Stimulated activated CD8-positive, alpha-beta memory T cell treated with anti-CD3 and anti-CD28 coated beads, Interleukin-12 subunit alpha, Interleukin-12 subunit beta, amount 100 ng/mL, for 24 hours (primary cell): ENCODE data around the gene LTBP1.
"Not testable (repeated sequence)": the region's sequence is repeated elsewhere in the genome, so short reads cannot be mapped to it uniquely, and the experiment has no call there.

Source experiments
- DNase-seq: peaks from one replicate; pipeline ENCODE4 v3.0.0-alpha.2; 2020; ENCODE audit errors: extremely low read depth

LTBP1 gene

GRCh38 chr2:33042819-33043218 is 96.1 kb downstream of the LTBP1 start:
- DNase-seq = no peak

DNA sequence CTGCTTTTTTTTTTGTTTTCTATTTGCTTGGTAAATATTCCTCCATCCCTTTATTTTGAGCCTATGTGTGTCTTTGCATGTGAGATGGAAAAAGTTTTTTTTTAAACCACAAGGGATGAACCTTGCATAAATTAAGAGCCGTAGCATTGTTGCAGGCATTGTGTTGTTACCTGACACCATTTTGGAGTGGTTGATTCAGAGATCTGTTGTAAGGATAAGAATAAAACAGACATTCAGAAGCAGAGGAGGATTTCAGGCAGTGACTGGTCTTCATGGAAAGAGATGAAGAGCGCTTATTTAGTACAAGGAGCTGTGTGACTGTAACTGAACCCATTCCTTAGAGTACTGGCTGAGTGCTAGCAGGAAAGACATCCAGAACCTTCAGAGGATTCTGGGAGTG is 101.2 kb downstream of the LTBP1 start:
- no peak for DNase-seq

DNA sequence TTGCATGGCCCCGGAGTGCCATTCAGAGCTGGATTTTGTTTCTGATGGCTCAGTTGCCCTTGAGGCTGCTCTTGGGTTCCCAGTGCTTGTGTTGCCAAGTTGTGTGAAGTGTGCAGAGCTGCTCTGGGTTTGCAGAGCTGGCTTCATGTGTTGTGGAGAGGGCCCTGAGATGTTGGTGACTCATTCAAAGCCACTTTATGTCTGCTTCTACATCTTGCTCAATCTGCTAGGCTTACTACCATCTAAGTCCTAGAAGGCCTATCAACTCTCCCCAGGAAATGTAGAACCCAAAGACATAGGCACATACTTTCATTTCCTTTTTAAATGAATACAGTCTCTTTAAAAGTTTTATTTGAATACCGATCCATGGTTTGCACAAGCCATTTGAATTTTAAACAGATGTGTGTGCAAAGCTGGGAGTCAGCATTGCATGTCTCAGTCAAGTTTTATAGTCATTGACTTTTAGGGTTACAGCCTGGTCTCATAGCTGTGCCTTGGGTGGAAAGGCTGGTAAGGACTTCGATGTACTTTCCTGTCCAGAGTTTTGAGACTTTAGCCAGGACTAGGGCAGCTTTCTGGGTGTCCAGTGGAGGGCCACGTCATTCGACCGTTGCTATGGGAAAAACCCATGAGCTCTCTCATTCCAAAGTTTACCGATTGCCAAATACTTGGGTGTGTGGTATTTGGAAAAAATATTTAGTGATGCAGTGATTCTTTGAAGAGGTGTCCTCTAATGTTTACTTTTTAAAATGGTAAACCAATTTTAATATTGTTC is 105.0 kb downstream of the LTBP1 start:
- no peak for DNase-seq

- DNase-seq = no peak
These were observed 105.6 kb downstream of the LTBP1 start for GRCh38 chr2:33052361-33052735.

- DNase-seq = not testable (repeated sequence)
These were observed 106.0 kb downstream of the LTBP1 start for GRCh38 chr2:33052795-33053194.

DNA sequence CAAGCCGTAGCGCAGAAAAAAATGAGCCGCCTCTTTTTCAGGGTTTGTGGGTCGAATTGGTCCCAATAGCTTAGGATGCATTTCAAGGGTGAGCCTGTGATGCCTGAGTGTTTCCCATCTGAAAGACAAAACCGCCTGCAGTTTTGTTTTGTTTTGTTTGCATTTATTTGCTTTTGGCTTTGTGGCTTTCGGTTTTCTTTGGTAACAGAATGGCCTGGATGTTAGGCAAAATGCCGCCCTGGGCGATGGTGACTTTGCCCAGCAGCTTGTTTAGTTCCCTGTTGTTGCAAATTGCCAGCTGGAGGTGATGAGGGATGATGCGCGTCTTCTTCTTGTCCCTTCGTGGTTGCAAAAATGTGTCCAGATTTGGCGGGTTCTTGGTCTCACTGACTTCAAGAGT is 109.4 kb downstream of the LTBP1 start:
- no peak for DNase-seq

DNA sequence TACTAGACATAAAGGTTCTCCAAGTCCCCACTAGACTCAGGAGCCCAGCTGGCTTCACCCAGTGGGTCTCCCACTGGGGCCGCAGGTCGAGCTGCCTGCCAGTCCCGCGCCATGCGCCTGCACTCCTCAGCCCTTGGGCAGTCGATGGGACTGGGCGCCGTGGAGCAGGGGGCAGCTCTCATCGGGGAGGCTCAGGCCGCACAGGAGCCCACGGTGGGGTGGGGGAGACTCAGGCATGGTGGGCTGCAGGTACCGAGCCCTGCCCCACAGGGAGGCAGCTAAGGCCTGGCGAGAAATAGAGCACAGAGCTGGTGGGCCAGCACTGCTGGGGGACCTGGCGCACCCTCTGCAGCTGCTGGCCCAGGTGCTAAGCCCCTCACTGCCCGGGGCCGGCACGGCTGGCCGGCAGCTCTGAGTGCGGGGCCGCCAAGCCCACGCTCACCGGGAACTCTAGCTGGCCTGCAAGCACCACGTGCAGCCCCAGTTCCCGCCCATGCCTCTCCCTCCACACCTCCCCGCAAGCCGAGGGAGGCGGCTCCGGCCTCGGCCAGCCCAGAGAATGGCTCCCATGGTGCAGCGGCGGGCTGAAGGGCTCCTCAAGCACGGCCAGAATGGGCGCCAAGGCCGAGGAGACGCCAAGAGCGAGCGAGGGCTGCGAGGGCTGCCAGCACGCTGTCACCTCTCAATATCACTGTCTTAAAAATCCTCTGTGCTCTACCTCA is 110.7 kb downstream of the LTBP1 start:
- not testable (repeated sequence) for DNase-seq

- no peak for DNase-seq
These were observed 112.1 kb downstream of the LTBP1 start for GRCh38 chr2:33058716-33059470.

DNA sequence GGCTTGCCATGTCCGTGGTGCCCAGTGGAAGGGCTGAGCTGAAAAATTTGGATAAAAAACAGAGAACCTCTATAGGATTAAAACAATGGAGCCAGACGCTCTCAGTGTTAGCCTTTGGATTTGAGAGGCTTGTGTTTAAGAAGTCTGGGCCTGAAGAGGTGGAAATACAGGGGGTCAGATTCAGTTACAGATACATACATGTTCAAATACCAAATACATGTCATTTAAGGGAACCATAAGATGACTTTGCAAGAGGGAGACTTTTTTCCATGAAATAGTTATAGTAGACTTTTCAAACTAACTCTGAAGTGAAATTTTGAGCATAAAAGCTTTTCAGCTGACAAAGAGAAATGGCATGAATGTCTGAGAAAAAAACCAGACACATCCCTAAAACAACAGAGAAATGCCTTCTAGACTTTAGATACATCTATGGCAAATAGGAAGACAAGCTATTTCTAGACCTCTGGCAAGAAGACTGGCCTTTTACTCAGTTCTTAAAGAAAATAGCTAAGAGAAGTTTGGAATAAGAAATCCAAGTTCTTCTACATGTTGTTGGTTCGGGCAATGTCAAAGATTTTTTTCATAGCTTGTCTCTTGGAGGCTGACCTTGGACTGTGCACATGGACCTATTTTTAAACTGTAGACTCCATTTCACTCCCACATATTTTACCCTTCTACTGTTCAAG is 112.9 kb downstream of the LTBP1 start:
- DNase-seq = no peak

DNA sequence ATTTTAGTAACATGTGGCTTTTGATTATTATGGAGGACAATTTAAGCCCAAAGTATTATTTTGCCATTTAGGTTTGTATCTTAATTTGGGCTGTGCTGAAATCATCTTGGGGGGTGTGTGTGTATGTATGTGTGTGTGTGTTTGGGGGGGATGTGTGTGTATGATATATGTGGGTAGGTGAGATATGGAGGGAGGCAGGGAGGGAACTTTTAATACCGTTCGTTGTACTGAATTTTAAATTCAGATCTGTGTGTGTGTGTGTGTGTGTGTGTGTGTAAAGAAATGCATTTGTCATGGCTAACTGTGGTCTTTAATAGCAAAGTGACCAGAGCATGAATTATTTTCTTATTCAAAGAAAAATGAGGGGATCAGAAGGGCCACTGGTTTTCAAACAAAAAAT is 113.7 kb downstream of the LTBP1 start:
- no peak for DNase-seq

GRCh38 chr2:33062665-33063250 is 116.0 kb downstream of the LTBP1 start:
- DNase-seq = no peak

DNA sequence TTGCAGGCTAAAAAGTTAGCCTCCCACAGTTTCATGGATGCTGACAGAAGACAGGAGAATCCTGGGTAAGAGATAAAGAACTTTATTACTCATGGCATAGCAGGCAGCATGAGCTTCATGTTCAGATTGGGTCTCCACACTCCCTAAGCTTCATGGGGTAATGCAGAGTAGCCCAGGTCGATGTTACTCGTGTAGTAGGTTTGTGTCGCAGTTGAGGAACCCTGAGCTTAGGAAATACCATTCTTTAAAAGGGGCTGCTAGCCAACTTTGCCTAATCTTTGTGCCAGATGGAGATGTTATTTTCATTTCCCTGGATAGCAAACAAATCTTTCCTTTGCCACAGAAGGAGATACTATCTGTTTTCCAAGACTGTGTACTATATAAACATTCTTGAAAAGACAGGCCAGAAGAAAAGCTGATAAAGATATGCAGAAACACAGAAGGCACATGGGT is 117.6 kb downstream of the LTBP1 start:
- no peak for DNase-seq

- DNase-seq = no peak
These were observed 120.8 kb downstream of the LTBP1 start for GRCh38 chr2:33067598-33067997.

DNA sequence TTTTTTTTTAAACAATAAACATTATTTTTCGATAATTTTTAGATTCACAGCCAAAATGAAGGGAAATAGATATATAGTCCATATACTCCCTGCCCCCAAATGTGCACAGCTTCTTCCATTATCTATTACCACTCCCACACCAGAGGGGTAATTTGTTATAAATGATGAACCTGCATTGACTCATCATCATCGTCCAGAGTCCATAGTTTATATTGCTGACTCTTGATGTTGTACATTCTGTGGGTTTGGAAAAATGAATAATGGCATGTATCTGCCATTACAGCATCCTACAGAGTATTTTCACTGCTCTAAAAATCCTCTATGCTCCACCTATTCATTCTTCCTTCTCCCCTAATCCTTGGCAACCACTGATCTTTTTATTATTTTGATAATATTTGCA is 121.5 kb downstream of the LTBP1 start:
- DNase-seq = no peak

DNA sequence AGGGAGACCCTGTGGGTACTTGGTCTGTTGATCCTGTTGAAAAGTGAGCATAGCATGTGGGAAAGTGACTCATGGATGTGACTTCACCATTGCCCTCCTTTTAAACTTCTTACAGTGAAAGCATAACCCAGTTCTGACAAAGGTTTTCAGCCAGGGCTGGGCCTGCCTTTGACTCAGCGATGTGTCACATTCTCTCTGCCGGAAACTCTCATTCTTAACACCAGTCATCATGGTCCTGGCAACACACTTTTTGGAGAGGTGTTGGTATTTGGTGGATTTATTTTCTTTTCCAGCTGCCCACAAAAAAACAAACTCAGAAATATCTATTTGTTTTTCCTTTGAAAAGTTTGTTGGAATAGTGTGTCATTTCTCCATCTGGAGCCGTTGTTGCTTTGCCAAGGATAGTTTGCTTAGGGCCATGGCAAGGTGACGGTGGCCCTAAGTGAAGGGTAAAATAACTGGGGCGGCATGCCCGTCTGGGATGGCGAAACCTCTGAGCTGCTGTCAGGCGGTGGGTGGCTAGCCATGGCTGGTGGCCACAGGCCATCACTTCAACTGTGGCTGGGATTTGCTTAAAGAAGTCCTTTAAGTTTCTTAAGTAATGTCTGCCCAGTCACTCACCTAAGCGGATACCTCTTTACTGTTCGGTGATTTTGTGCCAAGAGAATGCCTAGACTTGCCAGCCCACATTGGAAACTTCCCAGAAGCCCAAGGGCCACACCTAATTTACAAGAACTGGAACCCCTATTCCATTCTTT is 123.3 kb downstream of the LTBP1 start:
- DNase-seq = peak; percentile 1

DNA sequence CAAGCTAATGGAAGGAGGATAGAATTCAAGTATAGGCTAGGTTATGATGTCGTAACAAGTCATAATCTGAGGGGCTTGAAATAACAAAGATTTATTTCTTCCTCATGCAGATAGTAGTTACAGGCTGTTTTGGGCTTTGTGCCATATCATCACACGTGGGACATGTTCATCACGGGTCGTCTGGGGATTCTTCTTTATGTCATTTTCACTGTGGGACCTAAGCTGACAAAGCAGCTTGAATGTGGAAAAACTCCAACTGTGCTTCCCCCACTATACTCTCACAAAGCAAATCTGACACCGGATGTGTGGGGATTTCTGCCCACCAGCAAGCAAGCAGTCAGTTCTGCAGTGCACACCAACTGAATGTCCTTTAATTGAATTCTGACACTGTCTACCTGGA is 124.8 kb downstream of the LTBP1 start:
- DNase-seq = no peak

GRCh38 chr2:33072614-33073013 is 125.9 kb downstream of the LTBP1 start:
- no peak for DNase-seq

DNA sequence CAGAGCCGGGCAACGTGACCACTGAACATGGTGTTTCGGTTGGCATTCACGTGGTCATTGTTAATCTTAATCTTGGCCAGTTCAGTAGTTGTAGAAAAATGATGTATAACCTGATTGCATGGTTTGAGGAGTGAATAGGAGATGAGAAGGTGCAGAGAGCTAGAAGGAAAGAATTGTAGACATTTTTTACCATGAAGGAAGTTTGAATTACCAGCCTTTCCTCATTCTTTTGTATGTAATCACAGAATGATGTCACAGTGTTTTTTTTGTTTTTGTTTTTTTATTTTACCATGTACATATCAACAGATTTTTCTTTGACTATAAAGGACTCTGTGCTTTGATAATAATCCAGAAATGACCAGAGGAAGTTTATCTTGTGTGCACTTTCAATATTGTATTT is 126.3 kb downstream of the LTBP1 start:
- DNase-seq = no peak

DNA sequence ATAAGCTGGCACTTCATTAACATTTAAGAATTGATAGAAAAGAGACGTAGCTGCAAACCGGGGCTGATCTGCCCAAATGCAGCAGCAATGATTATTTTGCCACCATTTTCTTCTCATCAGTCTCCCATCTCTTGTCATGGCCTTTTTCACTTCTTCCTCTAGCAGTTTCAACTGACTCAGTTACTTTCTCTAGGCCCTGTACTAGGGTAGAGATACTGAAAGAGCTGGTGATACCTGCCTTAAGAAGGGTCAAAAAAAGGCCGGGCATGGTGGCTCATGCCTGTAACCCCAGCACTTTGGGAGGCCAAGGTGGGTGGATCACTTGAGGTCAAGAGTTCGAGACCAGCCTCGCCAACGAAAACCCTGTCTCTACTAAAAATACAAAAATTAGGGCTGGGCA is 127.4 kb downstream of the LTBP1 start:
- no peak for DNase-seq

DNA sequence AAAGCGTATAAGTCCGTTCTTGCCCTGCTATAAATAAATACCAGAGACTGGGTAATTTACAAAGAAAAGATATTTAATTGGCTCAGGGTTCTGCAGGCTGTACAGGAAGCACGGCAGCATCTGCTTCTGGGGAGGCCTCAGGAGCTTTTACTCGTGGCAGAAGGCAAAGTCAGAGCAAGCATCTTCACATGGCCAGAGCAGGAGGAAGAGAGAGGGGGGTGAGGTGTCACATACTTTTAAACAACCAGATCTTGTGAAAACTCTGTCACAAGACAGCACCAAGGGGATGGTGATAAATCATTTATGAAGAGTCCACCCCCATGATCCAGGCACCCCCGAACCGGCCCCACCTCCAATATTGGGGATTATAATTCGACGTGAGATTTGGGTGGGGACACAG is 130.6 kb downstream of the LTBP1 start:
- no peak for DNase-seq

DNA sequence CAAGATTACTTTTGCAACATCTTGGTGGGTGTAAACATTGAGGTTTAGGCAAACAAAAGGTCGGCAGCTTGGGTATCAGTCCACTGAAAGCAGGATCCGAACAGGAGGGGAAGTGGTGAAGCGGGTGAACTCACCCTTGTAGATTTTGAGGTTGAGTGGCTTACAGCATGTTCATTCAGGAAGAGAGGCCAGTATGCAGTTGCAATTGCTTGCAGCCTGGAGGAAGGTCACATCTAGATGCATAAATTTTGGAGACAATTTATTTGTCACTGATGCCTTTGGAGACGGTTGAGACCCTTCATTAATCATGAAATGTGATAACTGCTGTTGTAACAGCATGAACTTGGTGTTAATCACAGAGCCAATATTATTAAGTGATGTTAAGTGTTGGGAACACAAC is 131.1 kb downstream of the LTBP1 start:
- no peak for DNase-seq
